GM19025 (cell line): ENCODE measurements around the gene IFT43.
"Not testable (repeated sequence)": the region's sequence is repeated elsewhere in the genome, so short reads cannot be mapped to it uniquely, and the experiment has no call there.

Experiments
- ATAC-seq: cut with Tn5 transposase; IDR thresholded peaks from one replicate; pipeline ENCODE4 v1.9.1; 2021; ENCODE audit warnings: mild to moderate bottlenecking, low read depth, moderate library complexity; ENCODE audit not compliant: unreplicated experiment

Gene IFT43

DNA sequence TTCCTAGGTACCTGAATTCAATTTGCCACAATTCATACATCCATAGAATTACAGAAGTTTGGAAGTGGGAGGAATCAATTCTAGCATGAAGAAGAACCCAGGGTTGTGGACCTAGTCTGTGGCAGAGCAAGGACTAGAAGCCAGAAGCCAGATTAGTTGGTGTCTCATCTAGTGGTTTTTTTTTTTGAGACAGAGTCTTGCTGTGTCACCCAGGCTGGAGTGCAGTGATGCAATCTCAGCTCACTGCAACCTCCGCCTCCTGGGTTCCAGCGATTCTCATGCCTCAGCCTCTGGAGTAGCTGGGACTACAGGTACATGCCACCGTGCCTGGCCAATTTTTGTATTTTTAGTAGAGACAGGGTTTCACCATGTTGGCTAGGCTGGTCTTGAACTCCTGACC, 24.1 kb downstream of the IFT43 start:
- ATAC-seq, result not testable (repeated sequence)

GRCh38 chr14:76011930-76012329, 26.4 kb downstream of the IFT43 start:
- ATAC-seq, result no peak

GRCh38 chr14:76012354-76012753, 26.8 kb downstream of the IFT43 start:
- ATAC-seq, result no peak

DNA sequence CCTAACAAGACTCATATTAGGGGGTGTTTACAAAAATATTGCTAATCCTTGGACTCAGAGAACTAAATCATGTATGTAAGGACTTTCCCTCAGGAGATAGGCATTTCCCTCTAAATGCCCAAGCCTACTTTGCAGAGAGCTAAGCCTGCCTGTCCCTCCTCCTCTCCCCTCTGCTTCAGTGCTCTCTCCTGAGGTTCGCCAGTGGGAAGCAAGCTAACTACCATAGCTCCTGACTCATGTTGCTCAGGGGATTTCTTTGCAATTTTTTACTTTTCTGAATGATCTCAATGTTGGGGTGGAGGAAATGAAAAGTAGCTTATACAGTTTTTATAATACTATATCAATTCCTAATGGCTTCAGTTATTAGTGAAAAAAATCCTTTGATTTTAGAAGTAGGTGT, 29.6 kb downstream of the IFT43 start:
- no peak for ATAC-seq

DNA sequence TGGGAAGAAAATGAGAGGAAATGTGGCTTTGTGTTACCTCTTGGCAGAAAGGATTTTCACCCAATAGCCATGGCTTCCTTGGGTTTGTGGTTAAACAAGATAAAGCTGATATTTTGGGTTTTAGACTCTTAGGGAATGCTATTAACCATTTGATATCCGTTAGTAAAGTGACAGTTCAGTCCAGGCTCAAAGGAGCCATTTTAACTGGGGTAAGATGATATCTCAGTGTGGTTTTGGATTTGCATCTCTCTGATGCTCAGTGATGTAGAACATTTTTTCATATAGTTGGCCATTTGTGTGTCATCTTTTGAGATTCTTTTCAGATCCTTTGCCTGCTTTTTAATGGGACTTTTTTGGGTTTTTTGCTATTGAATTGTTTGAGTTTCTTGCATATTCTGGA, 30.1 kb downstream of the IFT43 start:
- no peak for ATAC-seq

DNA sequence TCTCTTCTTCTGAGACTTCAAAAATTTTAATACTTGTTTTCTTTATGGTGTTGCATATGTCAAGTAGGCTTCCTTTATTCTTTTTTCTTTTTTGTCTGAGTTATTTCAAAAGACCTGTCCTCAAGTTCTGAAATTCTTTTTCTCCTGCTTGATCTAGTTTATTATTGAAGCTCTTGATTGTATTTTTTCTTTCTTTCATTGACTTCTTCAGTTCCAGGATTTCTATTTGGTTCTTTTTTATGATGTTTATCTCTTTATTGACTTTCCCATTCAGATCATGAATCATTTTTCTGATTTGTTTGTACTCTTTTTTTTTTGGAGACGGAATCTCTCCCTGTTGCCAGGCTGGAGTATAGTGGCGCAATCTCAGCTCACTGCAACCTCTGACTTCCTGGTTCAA, 34.1 kb downstream of the IFT43 start:
- ATAC-seq, result no peak

DNA sequence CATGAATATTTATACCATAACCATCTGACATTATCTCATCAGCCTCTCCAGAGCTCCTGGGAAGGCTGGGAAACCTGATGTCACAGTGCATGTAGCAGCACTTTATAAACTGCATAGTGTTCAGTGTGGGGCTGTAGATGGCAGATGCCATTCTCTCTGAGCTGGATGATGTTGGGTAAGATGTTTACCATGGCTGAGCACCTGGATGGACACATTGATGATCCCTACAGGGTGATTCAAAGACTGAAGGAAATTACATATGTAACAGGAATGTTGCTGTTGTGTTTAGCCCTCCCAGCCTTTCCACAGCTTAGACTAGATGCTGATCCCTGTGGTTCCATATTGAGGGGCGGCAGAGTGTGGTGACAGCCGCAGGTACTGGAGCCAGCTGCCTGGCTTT, 37.4 kb downstream of the IFT43 start:
- ATAC-seq, result no peak

GRCh38 chr14:76023757-76024156, 38.2 kb downstream of the IFT43 start:
- ATAC-seq, result no peak

DNA sequence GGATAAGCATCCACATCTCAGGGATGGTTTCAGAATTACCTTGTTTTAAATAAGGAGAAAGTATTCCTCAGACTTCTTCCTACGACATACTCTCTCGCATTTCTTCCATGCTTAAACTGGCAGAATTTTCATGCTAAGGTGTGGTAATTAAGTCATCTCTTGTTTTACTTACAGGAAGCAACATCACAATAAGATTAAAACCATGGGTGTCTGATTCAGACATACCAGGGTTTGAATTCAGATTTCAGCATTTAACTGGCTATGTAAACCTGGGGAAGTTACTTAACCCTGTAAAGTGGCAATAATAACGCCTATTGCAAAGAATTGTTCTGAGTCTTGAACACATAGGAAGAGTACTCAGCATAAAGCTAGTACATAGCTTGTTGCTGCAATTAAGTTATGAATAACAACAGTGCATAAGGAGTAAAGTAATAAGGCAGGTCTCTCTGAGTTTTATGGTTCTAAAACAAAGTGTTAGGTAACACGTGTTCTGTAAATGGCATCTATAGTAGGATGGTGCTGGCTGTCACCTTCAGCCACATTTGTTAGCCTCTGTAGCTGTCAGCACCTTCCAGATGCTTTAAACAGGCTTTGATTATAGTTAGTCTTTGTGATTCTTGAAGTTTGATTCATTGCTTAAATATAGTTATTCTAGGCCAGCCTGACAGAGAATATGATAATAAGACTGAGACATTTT, 38.8 kb downstream of the IFT43 start:
- no peak for ATAC-seq

DNA sequence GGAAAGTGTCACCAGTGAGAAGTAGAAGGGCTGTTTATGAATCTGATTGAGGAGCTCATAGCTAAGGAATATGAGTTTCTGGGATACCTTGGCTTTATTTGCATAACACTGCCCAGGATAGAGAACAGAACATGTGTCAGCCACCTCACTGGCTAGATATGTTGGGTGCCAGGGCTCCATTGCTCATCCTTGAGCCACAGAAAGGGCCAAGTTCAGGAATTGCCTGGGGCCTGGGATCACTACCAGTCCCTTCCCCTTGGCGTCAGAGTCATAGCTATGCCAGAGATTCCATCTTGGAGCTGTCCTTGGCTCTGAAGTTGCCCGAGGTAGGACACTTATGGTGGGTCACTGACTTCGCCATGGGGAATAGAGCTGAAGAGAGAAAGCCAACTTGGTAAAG, 49.0 kb downstream of the IFT43 start:
- no peak for ATAC-seq

DNA sequence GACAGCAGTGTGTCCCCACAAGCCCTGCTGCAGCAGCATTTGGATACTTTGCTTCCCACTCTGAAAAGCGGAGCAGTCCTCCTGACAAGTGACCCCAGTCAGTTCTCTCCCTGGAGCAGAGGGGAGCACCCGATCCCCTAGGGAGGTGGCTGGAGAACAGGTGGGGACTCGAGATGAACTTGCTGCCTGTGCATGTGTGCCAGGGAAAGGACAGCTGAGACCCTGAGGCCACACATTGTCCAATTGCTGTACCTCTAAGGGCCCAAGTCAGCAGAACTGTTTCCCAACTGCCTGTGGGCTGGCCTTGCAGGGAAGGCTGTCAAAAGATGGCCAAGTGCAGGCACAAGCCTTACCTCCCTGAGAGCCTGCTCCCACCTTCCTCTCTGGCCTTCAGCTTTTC, 55.1 kb downstream of the IFT43 start:
- ATAC-seq, result no peak

GRCh38 chr14:76045773-76046172, 60.2 kb downstream of the IFT43 start:
- no peak for ATAC-seq

DNA sequence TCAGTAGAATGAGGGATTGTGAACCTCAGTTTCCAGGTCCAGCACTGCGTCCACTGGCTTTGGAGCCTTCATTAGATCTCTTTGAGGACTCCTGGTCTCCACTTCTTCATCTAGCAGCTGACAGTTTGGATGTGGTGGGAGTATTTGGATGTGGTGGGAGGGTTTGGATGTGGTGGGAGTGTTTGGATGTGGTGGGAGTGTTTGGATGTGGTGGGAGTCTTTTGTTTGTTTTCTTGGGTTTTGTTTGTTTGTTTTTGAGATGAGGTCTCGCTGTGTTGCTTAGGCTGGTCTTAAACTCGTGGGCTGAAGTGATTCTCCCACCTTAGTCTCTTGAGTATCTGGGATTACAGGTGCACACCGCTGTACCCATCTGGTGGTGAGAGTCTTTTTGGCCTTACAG, 64.7 kb downstream of the IFT43 start:
- no peak for ATAC-seq

GRCh38 chr14:76050797-76051392, 65.3 kb downstream of the IFT43 start:
- no peak for ATAC-seq

GRCh38 chr14:76051717-76052465, 66.3 kb downstream of the IFT43 start:
- no peak for ATAC-seq

GRCh38 chr14:76053572-76054355, 68.2 kb downstream of the IFT43 start:
- no peak for ATAC-seq

- no peak for ATAC-seq
Measured at GRCh38 chr14:76055330-76055729, 69.8 kb downstream of the IFT43 start.

DNA sequence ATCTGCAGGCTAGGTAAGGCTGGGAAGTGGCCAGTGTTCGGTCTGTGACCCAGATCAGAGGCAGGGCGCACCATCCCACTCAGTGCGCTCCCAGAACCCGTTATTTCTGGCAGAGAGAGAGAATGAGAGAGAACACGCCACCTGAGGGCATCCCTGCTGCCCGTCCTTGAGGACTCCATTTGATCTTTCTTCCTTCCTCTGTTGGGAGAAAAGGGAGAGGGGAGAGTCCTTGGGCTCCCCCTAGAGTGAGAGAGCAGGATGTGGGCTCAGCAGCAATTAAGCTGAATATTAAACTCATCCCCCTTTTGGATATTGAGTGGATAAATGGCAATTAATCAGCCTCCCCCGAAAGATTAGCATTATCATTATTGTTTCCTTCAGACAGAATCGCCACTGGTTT, 70.6 kb downstream of the IFT43 start:
- no peak for ATAC-seq

DNA sequence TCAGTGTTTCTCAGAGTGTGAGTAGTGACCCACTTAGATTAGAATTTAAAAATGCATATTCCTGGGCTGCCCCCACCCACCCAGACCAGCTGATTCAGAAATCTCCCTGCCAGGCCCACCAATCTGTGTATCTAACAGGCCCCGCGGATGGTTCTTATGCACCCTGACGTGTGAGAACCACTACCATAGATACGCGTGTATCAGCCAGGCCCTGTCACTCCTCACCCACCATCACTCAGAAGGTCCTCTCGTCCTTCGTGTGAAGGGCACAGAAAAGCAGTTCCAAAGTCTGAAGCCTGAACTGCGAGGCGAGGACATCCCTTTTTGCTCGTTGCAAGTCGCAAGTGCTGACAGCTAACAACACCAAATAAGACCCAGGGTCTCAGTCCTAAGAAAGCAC, 72.4 kb downstream of the IFT43 start:
- ATAC-seq, result no peak

DNA sequence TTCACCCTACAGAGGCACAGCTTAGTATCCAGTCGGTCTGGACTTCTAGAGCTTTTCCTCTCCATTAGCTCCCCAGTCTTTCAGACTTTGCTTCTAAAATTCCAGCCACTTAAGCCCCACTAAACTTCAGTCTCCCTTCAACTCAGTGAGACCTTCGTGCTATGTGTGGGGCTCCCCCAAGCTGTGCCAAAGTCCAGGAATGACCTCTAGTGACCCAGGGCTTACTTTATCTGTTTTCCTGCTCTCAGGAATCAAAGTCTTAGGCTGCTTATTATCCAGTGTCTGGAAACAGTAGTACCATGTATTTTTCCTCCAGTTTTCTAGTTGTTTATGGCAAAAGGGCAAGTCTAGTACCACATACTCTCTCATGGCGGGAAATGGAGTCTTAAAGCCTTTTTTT, 77.8 kb downstream of the IFT43 start:
- ATAC-seq, result no peak

DNA sequence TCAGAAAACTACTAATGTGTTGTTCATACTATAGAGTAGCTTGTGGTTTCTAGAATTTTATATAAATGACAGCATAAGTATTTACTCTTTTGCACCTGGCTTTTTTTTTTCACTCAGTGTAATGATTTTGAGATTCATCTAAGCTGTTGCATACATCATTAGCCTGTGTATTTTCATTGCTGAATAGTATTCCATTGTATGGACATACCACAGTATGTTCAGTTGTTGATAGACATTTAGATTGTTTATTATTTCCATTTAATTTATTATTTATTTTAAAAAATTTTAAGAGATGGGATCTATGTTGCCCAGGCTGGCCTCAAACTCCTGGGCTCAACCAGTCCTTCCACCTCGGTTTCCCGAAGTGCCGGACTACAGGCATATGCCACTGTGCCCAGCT, 80.0 kb downstream of the IFT43 start:
- ATAC-seq, result no peak
